B cell (primary cell): ENCODE data around the gene MED23. TPM values are rescaled to one million over a fixed set of nuclear protein-coding genes. Genes with fewer than 3 reads are reported as not detected.

Experiments
- ATAC-seq: fragments of 200-7000 bp; cut with Tn5 transposase; one replicate; pipeline ENCODE4 v1.10.0; 2021; ENCODE audit warnings: low read depth, mild to moderate bottlenecking, moderate number of reproducible peaks, moderate library complexity
- CTCF ChIA-PET: fragments of 350-600 bp; sonication (Branson Sonifier 250); formaldehyde crosslinking; loops from one replicate; lab custom pipeline; 2021; ENCODE audit warnings: antibody characterized with exemption, inconsistent platforms; lab: Charles Lee
- POLR2A ChIA-PET: fragments of 350-600 bp; sonication (Branson Sonifier 250); formaldehyde crosslinking; loops from one replicate; lab custom pipeline; 2021; ENCODE audit warnings: antibody characterized with exemption; lab: Charles Lee
- DNase-seq: peaks from one replicate; pipeline ENCODE4 v3.0.0; 2013
- H2AFZ ChIP-seq: 2 replicates; pipeline ENCODE4 v1.6.1; 2012; ENCODE audit warnings: mild to moderate bottlenecking, low read depth, low read length; ENCODE audit not compliant: insufficient read depth, poor library complexity, severe bottlenecking
- H3K27ac ChIP-seq, 2 donors: 1 replicate in 1 of 2; 2 replicates in 1 of 2; pipeline ENCODE4 v1.5.1; 2012 to 2013; ENCODE audit warnings: low read length in 2 of 2, mild to moderate bottlenecking in 2 of 2, moderate library complexity in 1 of 2
- H3K27me3 ChIP-seq, 4 experiments: fragments of 200-600 bp in 1 of 4; sonication (generic) in 1 of 4; replicated peaks in 1 of 4; 1 replicate in 2 of 4; 2 replicates in 2 of 4; pipeline versions ENCODE4 v1.6.1 to v1.7.0; 2013 to 2016; ENCODE audit warnings: low read length in 3 of 4, mild to moderate bottlenecking in 2 of 4, mixed read lengths in 1 of 4, moderate library complexity in 1 of 4; ENCODE audit not compliant: insufficient read depth in 4 of 4, control insufficient read depth in 3 of 4; ENCODE audit errors: control extremely low read depth in 1 of 4
- H3K36me3 ChIP-seq, 2 experiments: replicated peaks in 1 of 2; 1 replicate in 1 of 2; 2 replicates in 1 of 2; pipeline versions ENCODE4 v1.6.1 to v1.7.1; 2013; ENCODE audit warnings: low read length in 1 of 2; ENCODE audit not compliant: insufficient read depth in 2 of 2, control insufficient read depth in 1 of 2; ENCODE audit errors: control extremely low read depth in 1 of 2, extremely low read depth in 1 of 2
- H3K4me1 ChIP-seq, 2 donors: fragments of 200-600 bp in 1 of 2; sonication (generic) in 1 of 2; 1 replicate in 1 of 2; 2 replicates in 1 of 2; pipeline versions ENCODE4 v1.5.1 to v1.6.1; 2013 to 2017; ENCODE audit warnings: low read length in 2 of 2; ENCODE audit not compliant: control insufficient read depth in 2 of 2, insufficient read depth in 2 of 2
- H3K4me2 ChIP-seq: replicated peaks from 2 replicates; pipeline ENCODE3; 2012; ENCODE audit warnings: mild to moderate bottlenecking, low read depth, low read length; ENCODE audit not compliant: poor library complexity, severe bottlenecking
- H3K4me3 ChIP-seq, 5 experiments: fragments of 200-600 bp in 1 of 5; sonication (generic) in 1 of 5; 1 replicate in 3 of 5; 2 replicates in 2 of 5; pipeline versions ENCODE4 v1.5.1 to v1.7.0; 2011 to 2016; ENCODE audit warnings: low read length in 4 of 5, mild to moderate bottlenecking in 4 of 5, low read depth in 2 of 5, control low read depth in 1 of 5, moderate library complexity in 1 of 5; ENCODE audit not compliant: insufficient read depth in 1 of 5; ENCODE audit errors: control extremely low read depth in 1 of 5, extremely low read depth in 1 of 5
- H3K79me2 ChIP-seq: fragments of 200-600 bp; sonication (generic); one replicate; pipeline ENCODE4 v1.6.0; 2016; ENCODE audit warnings: low read length; ENCODE audit not compliant: control insufficient read depth, insufficient read depth
- H3K9ac ChIP-seq: fragments of 200-600 bp; sonication (generic); 2 replicates; pipeline ENCODE4 v1.6.1; 2017; ENCODE audit warnings: mild to moderate bottlenecking, low read length, moderate library complexity
- H3K9me3 ChIP-seq, 3 donors: one replicate each; pipeline versions ENCODE4 v1.6.1 to v1.7.1; 2013; ENCODE audit warnings: low read length in 2 of 3; ENCODE audit not compliant: control insufficient read depth in 2 of 3, insufficient read depth in 1 of 3; ENCODE audit errors: control extremely low read depth in 1 of 3
- H4K20me1 ChIP-seq: 2 replicates; pipeline ENCODE4 v1.6.0; 2012; ENCODE audit warnings: mild to moderate bottlenecking, low read length; ENCODE audit not compliant: insufficient read depth, control insufficient read depth, poor library complexity, severe bottlenecking
- H3K27ac Mint-ChIP-seq: one replicate; pipeline ENCODE4 v1.8.0; 2021; ENCODE audit warnings: mixed read lengths
- H3K27me3 Mint-ChIP-seq: one replicate; pipeline ENCODE4 v1.8.0; 2021; ENCODE audit warnings: mixed read lengths
- H3K4me1 Mint-ChIP-seq: one replicate; pipeline ENCODE4 v1.8.0; 2021; ENCODE audit warnings: mixed read lengths
- H3K4me3 Mint-ChIP-seq: one replicate; pipeline ENCODE4 v1.8.0; 2021; ENCODE audit warnings: mixed read lengths
- H3K9me3 Mint-ChIP-seq: one replicate; pipeline ENCODE4 v1.8.0; 2022; ENCODE audit warnings: mixed read lengths; ENCODE audit not compliant: insufficient read depth
- EZH2 ChIP-seq: IDR thresholded peaks from 2 replicates; pipeline ENCODE4 v1.6.1; 2012; ENCODE audit warnings: borderline replicate concordance, low read depth, mild to moderate bottlenecking, moderate library complexity, low read length; ENCODE audit not compliant: insufficient read depth, poor library complexity, severe bottlenecking
- WGBS: methylation state at CpG from one replicate; pipeline ENCODE4 v1.1.5; 2013; ENCODE audit warnings: missing lambda C conversion rate; ENCODE audit not compliant: insufficient coverage; 5-methylcytosine and 5-hydroxymethylcytosine counted together
- intact Hi-C: fragments of 100-400 bp; cut with micrococcal nuclease; formaldehyde crosslinking; loops from one replicate; pipeline ENCODE4 v1.10.0; 2022
- polyA plus RNA-seq: library from polyadenylated mRNA; depleted of rRNA; stranded (reverse); fragments of >200 nt; gene quantifications from 2 replicates; pipeline ENCODE4 v1.2.3, GENCODE V29; 2012
- total RNA-seq, 2 donors: library from RNA; stranded (reverse); fragments of 120-200 nt in 1 of 2; gene quantifications; 1 replicate in 1 of 2; 2 replicates in 1 of 2; pipeline versions ENCODE4 v1.2.3 to v1.2.4, GENCODE V29; 2013 to 2022
- TF ChIP-seq, protein P1 (sequence below): fragments of 200-600 bp; IDR thresholded peaks from one replicate; pipeline ENCODE4 v1.8.0; 2022; ENCODE audit warnings: antibody characterized with exemption, mild to moderate bottlenecking

The MED23 gene
- total and polyA plus RNA-seq, 2 donors (not counting 1 experiment from before 2014, with no cell fraction given), result 22.7 to 57.1 TPM

DNA sequence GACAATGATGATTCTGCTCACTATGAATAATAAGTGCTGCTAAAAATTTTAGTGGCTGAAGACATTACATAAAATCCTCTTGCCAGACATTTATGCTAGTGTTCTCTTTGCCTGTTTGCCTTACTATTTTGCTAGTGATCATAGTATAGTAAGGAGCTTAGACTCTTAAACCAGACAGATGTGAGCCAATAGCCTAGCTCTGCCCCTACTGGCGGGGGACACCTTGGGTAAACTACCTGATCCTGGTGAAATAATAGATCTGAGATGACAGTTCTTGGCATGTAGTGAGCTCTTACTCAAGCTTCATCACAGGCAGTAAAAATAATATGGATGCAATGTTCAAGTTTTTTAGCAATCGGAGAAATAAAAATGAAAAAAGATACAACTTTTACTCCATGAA, 27.9 kb upstream of the MED23 start:
- H3K4me3 Mint-ChIP-seq, result no peak overlapping the region
- Histone ChIP-seq H3K4me1 (peaks cover 0 to 5% of the 10 kb centered on the region in 2 donors), H3K4me3 (no peak overlapping the region), H3K4me2 (no peak overlapping the region), H3K27me3 (no peaks in the 10 kb centered on the region), H2AFZ (no peak overlapping the region), H4K20me1 (no peaks in the 10 kb centered on the region), H3K9ac (no peak overlapping the region), H3K36me3 (no peaks in the 10 kb centered on the region), H3K27ac (no peak overlapping the region), H3K9me3 (no peaks in the 10 kb centered on the region), H3K79me2 (no peaks in the 10 kb centered on the region)
- no peaks in the 10 kb centered on the region for H3K9me3 Mint-ChIP-seq
- peaks cover 4% of the 10 kb centered on the region for H3K27me3 Mint-ChIP-seq
- ChIA-PET POLR2A (no interaction called here), CTCF (no interaction called here)
- peaks cover 6% of the 10 kb centered on the region for H3K4me1 Mint-ChIP-seq
- intact Hi-C loops, result no loop called here
- ATAC-seq (no peak), DNase-seq (no peak)
- TF ChIP-seq, protein P1, sequence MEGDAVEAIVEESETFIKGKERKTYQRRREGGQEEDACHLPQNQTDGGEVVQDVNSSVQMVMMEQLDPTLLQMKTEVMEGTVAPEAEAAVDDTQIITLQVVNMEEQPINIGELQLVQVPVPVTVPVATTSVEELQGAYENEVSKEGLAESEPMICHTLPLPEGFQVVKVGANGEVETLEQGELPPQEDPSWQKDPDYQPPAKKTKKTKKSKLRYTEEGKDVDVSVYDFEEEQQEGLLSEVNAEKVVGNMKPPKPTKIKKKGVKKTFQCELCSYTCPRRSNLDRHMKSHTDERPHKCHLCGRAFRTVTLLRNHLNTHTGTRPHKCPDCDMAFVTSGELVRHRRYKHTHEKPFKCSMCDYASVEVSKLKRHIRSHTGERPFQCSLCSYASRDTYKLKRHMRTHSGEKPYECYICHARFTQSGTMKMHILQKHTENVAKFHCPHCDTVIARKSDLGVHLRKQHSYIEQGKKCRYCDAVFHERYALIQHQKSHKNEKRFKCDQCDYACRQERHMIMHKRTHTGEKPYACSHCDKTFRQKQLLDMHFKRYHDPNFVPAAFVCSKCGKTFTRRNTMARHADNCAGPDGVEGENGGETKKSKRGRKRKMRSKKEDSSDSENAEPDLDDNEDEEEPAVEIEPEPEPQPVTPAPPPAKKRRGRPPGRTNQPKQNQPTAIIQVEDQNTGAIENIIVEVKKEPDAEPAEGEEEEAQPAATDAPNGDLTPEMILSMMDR, result no peak
- TF ChIP-seq EZH2, result no peak
- H3K27ac Mint-ChIP-seq, result no peak overlapping the region
- no CpG with 5 or more reads among the region's 2 CpGs for WGBS

DNA sequence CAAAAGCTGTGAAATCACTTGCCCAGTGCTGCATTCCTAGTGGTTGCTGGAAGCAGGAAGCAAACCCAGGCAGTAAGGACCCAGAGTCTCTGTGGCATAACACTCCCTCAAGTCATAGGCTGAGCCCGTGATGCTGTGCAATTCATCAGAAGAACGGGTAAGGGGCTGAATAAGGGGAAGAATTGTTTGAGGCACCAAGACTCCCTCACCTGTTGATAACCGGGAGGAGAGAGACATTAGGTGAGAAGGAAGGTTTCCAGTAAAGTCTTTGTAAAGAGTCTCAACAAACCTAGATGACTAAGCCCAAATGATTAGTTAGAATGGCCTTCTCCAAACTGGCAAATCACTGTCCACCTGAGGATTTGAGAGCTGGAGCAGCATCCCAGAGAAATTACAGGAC, 27.3 kb upstream of the MED23 start:
- ATAC-seq (no peak), DNase-seq (no peak)
- H3K4me3 Mint-ChIP-seq, result no peak overlapping the region
- H3K4me2 ChIP-seq, result no peak overlapping the region
- no peak overlapping the region for H2AFZ ChIP-seq
- no peaks in the 10 kb centered on the region for H4K20me1 ChIP-seq
- peaks cover 0 to 5% of the 10 kb centered on the region in 2 donors for H3K4me1 ChIP-seq
- peaks cover 6% of the 10 kb centered on the region for H3K4me1 Mint-ChIP-seq
- no peak overlapping the region for H3K9ac ChIP-seq
- no peak overlapping the region for H3K27ac Mint-ChIP-seq
- POLR2A ChIA-PET, result no interaction called here
- H3K9me3 ChIP-seq, result no peaks in the 10 kb centered on the region
- CTCF ChIA-PET, result no interaction called here
- no peaks in the 10 kb centered on the region for H3K36me3 ChIP-seq
- no peaks in the 10 kb centered on the region for H3K27me3 ChIP-seq
- H3K9me3 Mint-ChIP-seq, result no peaks in the 10 kb centered on the region
- WGBS, result no CpG with 5 or more reads among the region's 3 CpGs
- no peak for TF ChIP-seq EZH2
- TF ChIP-seq, protein P1, result no peak
- no peaks in the 10 kb centered on the region for H3K79me2 ChIP-seq
- intact Hi-C loops, result no loop called here
- H3K27ac ChIP-seq, result no peak overlapping the region
- H3K27me3 Mint-ChIP-seq, result peaks cover 4% of the 10 kb centered on the region
- H3K4me3 ChIP-seq, result no peak overlapping the region
